HG03025 (cell line): ENCODE data around the gene MIXL1.
"Not testable (repeated sequence)": the region's sequence is repeated elsewhere in the genome, so short reads cannot be mapped to it uniquely, and the experiment has no call there.

ENCODE experiments used
- ATAC-seq: cut with Tn5 transposase; IDR thresholded peaks from one replicate; pipeline ENCODE4 v1.9.1; 2021; ENCODE audit warnings: mild to moderate bottlenecking, moderate library complexity; ENCODE audit not compliant: unreplicated experiment, low FRiP score

The MIXL1 gene

GRCh38 chr1:226211181-226211821 is 12.2 kb upstream of the MIXL1 start:
- ATAC-seq: no peak

- no peak for ATAC-seq
Measured at GRCh38 chr1:226212545-226212944, 10.9 kb upstream of the MIXL1 start.

GRCh38 chr1:226215239-226215638 is 8.2 kb upstream of the MIXL1 start:
- ATAC-seq: no peak

- ATAC-seq: no peak
Measured at GRCh38 chr1:226216056-226216455, 7.4 kb upstream of the MIXL1 start.

GRCh38 chr1:226217273-226217672 is 6.2 kb upstream of the MIXL1 start:
- ATAC-seq: no peak

GRCh38 chr1:226220473-226221189 is 2.8 kb upstream of the MIXL1 start:
- no peak for ATAC-seq

DNA sequence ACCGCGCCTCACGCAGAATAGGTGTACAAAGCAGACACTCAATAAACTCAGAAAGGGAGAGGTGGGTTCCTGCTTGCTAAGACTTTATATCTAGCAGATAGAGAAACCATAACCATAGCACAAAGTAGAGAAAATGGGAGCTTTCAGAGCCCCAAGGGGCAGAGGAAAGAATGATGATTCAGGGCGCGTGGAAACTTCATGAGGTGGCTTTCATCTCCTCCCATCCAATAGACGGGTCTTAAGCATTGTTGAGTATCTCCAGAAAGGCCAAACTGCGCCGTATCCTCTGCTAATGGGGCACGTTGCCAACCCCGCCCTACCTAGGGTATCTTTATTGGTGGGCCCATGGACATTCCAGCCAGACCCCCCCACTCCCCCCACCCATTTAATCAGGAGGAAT is 778 bp upstream of the MIXL1 start:
- no peak for ATAC-seq

DNA sequence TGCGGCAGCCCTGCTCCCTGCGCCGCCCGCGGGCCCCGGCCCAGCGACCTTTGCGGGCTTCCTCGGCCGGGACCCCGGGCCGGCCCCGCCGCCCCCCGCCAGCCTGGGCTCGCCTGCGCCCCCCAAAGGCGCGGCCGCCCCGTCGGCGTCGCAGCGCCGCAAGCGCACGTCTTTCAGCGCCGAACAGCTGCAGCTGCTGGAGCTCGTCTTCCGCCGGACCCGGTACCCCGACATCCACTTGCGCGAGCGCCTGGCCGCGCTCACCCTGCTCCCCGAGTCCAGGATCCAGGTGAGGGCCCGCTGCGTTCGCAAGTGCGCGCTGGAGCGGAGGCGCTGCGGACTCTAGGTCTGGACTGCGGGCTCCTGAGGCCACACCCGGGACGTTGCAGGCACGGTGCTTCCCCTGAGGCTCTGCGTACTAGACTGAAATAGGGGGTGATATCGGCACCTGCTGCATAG is 351 bp downstream of the MIXL1 start:
- ATAC-seq: peak; percentile 52

DNA sequence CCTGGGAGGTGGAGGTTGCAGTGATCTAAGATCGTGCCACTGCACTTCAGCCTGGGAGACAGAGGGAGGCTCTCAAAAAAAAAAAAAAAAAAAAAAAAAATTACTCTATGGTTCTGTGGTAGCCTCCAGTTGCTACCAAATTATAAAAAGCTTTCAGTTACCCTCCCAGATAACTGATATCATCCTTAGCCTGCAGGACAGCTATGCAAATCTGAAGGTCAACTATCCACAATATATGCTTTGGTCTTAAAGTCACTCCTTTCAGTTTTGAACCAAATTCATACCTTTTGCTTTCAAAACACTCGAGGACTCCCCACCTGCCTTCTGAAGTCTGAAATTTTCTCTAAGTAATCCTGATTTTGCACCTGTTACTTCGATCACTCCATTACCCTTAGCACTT is 3.1 kb downstream of the MIXL1 start:
- no peak for ATAC-seq

DNA sequence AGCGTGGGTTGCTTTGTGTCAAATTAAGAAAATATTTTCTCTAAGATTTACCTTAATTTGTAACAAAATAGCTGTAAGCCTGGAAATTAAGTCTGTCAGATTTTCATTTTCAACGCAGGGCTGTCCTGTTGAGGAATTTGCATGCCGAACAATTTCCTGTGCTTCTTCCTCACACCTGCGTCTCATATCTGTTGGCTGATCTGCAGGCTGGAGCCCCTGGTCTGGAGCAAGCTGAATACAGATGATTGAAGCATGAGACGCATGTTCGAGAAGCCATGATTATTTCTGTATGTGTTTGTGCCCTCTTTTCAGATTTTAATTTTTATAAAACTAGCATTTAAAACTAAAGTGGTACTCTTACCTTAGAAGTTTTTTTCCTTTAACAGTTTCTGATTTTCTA is 9.8 kb downstream of the MIXL1 start:
- ATAC-seq: no peak

DNA sequence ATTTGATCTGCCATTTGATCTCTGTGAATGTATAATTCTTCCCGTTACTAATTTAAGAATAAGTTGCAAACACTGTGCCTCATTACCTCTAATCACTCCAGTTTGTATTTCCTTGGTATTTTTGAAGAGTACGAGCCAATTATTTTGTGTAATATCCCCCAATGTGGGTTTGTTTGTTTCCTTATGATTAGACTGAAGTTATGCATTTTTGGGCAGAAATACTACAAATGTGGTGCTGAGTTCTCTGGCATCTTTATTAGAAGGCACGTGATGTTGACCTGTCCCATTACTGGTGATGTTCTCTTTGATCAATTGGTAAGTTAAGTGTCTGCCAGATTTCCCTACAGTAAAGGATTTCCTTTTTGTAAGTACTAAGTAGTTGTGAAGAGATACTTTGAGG is 10.3 kb downstream of the MIXL1 start:
- no peak for ATAC-seq

GRCh38 chr1:226236826-226237225 is 13.4 kb downstream of the MIXL1 start:
- no peak for ATAC-seq

DNA sequence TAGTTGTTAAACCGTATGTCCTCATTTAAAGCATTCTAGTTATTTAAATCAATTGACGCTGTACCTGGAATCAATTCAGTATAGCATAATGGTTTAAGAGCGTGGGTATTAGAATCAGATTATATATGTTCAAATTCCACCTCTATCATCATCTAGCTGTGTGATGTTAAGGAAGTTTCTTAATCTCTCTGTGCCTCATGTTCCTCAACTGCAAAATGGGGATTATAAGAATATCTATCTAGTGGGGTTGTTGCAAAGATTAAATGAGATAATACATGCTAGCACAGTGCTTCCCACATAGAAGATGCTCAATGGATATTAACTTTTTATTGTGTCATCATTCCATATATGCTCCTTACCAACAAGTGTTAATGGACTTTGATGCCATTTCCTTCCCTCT is 16.0 kb downstream of the MIXL1 start:
- no peak for ATAC-seq

GRCh38 chr1:226248091-226248490 is 24.6 kb downstream of the MIXL1 start:
- ATAC-seq: no peak

GRCh38 chr1:226248796-226249195 is 25.3 kb downstream of the MIXL1 start:
- no peak for ATAC-seq

DNA sequence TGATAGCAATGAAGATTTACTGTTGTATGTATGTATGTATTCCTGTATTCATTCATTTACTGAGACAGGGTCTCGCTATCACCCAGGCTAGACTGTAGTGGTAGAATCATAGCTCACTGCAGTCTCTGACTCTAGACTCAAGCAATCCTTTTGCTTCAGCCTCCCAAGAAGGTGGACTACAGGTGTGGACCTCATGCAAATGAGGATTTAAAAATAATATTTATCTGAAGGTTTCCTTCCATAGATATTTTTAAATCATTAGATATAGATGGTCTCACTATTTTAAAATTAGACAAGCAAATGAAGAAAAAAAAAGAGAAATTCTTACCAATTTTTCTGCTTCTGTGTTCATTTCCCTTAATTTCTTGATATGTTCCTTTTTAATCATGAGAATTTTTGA is 27.0 kb downstream of the MIXL1 start:
- no peak for ATAC-seq

DNA sequence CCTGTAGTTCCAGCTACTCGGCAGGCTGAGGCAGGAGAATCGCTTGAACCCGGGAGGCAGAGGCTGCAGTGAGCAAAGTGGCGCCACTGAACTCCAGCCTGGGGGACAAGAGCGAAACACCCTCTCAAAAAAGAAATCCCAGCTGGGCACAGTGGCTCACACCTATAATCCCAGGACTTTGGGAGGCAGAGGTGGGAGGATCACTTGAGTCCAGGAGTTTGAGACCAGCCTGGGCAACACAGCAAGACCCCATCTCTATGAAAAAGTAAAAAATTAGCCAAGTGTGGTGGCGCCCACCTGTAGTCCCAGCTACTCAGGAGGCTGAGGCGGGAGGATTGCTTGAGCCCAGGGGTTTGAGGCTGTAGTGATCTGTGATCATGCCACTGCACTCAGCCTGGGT is 29.4 kb downstream of the MIXL1 start:
- ATAC-seq: not testable (repeated sequence)

- ATAC-seq: no peak
Measured at GRCh38 chr1:226253933-226254332, 30.5 kb downstream of the MIXL1 start.

GRCh38 chr1:226255380-226255779 is 31.9 kb downstream of the MIXL1 start:
- ATAC-seq: no peak

DNA sequence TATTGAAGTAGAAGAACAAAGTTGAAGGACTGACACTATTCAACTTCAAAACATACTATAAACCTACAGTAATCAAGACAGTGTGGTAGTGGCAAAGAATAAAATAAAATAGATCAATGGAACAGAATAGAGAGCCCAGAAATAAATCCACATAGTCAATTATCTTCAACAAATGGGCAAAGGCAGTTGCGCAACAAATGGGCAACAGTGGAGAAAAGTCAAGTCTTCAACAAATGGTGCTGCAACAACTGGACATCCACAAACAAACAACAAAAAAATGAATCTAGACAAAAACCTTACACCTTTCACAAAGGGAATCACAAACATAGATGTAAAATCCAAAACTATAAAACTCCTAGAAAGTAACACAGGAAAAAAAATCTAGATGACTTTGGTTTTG is 38.4 kb downstream of the MIXL1 start:
- no peak for ATAC-seq

GRCh38 chr1:226268421-226269124 is 45.1 kb downstream of the MIXL1 start:
- ATAC-seq: no peak
